ENCODE results near the gene GAS7. TPM values are rescaled to one million over a fixed set of nuclear protein-coding genes. Genes with fewer than 3 reads are reported as not detected.

GAS7 gene
- total and polyA plus RNA-seq, 8 donors, result 30.4 to 83.4 (median 40.1) TPM

DNA sequence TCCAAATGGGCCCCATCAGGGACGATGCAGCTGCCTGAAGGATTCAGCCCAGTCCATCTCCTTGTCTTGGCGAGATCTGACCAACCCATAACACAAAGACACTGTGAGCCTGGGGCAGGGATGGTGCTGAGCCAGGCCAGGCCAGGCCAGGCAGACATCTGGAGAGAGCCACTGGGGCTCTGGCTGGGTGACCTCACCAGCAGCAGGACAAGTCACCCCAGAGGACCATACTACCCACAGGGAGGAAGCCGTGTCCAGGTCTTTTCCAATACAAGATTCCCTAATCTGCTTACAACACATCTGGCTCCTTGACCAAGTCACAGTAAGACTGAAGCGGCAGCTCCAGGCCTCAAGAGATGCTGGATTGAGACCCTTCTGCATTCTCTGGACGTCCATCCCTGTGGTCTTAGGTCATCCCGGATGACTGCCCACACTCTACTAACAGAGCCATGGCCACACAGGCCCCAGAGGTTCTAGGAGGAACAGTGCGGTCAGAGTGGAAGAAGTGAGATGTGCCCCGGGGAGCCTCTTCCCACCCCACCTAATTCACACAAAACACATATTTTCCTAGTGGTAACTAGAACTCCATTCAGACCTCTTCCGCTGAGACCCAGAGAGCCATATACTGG lies 211.5 kb downstream of the GAS7 start:
- intact Hi-C loops (cut with DNase I), result no loop called here
- TF ChIP-seq, protein P1, sequence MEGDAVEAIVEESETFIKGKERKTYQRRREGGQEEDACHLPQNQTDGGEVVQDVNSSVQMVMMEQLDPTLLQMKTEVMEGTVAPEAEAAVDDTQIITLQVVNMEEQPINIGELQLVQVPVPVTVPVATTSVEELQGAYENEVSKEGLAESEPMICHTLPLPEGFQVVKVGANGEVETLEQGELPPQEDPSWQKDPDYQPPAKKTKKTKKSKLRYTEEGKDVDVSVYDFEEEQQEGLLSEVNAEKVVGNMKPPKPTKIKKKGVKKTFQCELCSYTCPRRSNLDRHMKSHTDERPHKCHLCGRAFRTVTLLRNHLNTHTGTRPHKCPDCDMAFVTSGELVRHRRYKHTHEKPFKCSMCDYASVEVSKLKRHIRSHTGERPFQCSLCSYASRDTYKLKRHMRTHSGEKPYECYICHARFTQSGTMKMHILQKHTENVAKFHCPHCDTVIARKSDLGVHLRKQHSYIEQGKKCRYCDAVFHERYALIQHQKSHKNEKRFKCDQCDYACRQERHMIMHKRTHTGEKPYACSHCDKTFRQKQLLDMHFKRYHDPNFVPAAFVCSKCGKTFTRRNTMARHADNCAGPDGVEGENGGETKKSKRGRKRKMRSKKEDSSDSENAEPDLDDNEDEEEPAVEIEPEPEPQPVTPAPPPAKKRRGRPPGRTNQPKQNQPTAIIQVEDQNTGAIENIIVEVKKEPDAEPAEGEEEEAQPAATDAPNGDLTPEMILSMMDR (IDR thresholded peaks at IDR 0.05), result no peak
- Histone ChIP-seq H3K27ac (peak overlapping the region in 1 of 2 donors; percentile 47), H3K36me3 (no peaks in the 10 kb centered on the region), H3K4me1 (peaks cover 0 to 33% of the 10 kb centered on the region in 2 donors), H3K4me3 (no peak overlapping the region), H3K9me3 (no peaks in the 10 kb centered on the region), H3K27me3 (no peaks in the 10 kb centered on the region)
- DNase-seq (no peak), ATAC-seq (no peak)

DNA sequence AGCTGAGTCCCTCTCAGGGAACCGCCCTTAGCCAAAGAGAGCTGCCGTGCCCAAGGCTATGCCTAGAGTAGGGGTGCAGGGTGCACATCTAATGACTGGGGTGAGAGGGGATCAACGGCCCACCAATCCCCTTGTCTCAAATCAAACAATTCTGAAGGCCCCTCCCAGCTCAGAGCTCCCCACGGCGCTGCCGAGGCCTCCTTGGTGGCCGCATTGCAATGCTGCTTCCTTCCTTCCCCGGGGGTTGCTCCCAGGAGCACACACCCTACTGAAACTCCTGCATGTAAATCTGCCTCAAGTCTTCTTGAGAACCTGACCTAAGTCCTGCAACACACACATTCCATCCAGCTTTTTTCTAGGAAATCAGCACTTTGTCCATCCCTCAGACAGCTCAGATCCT lies 212.8 kb downstream of the GAS7 start:
- ATAC-seq (no peak), DNase-seq (peak in 1 of 4 donors; percentile 80)
- Histone ChIP-seq H3K4me1 (peaks cover 0 to 33% of the 10 kb centered on the region in 2 donors), H3K27ac (peak overlapping the region in 1 of 2 donors; percentile 47), H3K36me3 (peaks cover 0 to 10% of the 10 kb centered on the region in 2 donors), H3K27me3 (no peaks in the 10 kb centered on the region), H3K4me3 (no peak overlapping the region), H3K9me3 (no peaks in the 10 kb centered on the region)
- intact Hi-C loops (cut with DNase I), result no loop called here
- TF ChIP-seq, protein P1 (IDR thresholded peaks at IDR 0.05), result no peak

DNA sequence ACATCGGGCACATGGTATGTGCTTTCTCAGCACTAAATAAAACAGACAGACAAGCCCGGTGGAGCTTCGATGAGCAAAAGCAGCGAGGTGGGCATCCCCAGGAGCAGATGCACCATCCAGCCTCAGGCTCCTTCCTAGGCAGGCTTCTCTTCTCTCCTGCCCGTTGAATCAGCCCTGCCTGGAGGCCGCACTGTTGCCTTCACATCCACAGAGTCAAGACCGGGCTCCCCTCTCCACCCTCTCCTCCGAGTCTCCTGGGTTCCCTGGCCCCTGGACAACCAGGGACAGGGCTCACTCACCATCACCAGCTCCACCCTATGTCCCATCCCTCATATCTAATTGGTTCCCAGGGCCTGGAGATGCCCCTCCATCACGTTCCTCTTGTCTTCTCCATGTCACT lies 213.6 kb downstream of the GAS7 start:
- TF ChIP-seq, protein P1 (IDR thresholded peaks at IDR 0.05), result no peak
- DNase-seq (no peak), ATAC-seq (no peak)
- no peaks in the 10 kb centered on the region for H3K27me3 ChIP-seq
- peaks cover 0 to 11% of the 10 kb centered on the region in 2 donors for H3K36me3 ChIP-seq
- H3K9me3 ChIP-seq, result no peaks in the 10 kb centered on the region
- intact Hi-C loops (cut with DNase I), result no loop called here
- H3K4me3 ChIP-seq, result no peak overlapping the region
- no peak overlapping the region for H3K27ac ChIP-seq
- peaks cover 0 to 33% of the 10 kb centered on the region in 2 donors for H3K4me1 ChIP-seq

DNA sequence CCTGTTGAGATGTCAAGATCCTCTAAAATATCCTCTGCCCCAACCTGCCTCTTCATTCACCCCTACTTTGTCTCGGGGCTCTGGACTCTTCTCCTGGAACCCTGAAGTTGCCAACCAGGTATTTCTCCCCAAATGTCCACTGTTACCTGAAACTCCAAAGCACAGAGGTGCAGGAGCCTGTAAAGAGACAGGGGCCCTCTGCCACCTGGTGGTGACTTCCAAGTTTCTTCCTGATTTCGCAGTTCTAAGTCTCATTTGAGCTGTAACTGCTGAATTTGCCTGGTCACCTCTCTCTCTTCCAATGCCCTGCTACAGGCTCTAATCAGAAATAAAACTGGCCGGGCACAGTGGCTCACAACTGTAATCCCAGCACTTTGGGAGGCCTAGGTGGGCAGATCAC lies 216.2 kb downstream of the GAS7 start:
- TF ChIP-seq, protein P1 (IDR thresholded peaks at IDR 0.05), result no peak
- ATAC-seq, result no peak
- peaks cover 0 to 19% of the 10 kb centered on the region in 2 donors for H3K4me1 ChIP-seq
- DNase-seq, result no peak
- H3K36me3 ChIP-seq, result peaks cover 0 to 11% of the 10 kb centered on the region in 2 donors
- no peaks in the 10 kb centered on the region for H3K27me3 ChIP-seq
- no peaks in the 10 kb centered on the region for H3K9me3 ChIP-seq
- H3K27ac ChIP-seq, result no peak overlapping the region
- intact Hi-C loops (cut with DNase I), result no loop called here
- no peak overlapping the region for H3K4me3 ChIP-seq

DNA sequence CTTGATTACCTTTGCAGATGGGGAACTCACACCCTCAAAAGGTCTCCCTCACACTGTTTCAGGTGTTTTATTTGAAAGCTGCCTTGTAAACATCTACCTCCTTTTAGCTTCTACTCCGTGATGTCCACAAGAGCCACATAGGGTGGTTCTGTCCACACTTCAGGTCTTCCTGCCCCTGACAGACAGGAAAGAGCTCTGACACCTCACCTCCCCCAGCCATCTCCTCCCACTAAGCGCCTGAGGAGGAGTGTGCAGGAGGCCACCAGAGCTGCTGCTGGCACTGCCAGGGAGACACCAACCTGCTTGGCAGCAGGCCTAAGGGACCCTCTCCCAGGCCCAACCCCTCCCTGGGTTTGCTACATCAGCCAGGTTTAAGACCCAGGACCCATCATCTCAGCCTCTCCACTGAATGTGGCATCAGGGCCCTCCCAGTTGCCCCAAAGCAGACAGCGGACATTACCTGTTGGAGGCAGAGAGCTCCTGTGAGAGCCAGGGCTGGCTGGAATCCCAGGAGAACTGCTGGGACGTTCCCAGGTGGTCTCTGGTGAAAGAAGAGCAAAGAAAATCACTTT lies 217.0 kb downstream of the GAS7 start:
- peaks cover 0 to 19% of the 10 kb centered on the region in 2 donors for H3K4me1 ChIP-seq
- H3K27ac ChIP-seq, result no peak overlapping the region
- DNase-seq (no peak), ATAC-seq (no peak)
- H3K36me3 ChIP-seq, result peaks cover 0 to 11% of the 10 kb centered on the region in 2 donors
- TF ChIP-seq, protein P1 (IDR thresholded peaks at IDR 0.05), result no peak
- H3K4me3 ChIP-seq, result no peak overlapping the region
- no peaks in the 10 kb centered on the region for H3K9me3 ChIP-seq
- intact Hi-C loops (cut with DNase I), result no loop called here
- H3K27me3 ChIP-seq, result no peaks in the 10 kb centered on the region
